NAMALWA (cell line): ENCODE results near the gene SIGLEC12.
"Not testable (repeated sequence)": the region's sequence is repeated elsewhere in the genome, so short reads cannot be mapped to it uniquely, and the experiment has no call there.

Experiments used
- DNase-seq: peaks from one replicate; pipeline ENCODE4 v3.0.0-alpha.2; 2015; ENCODE audit warnings: low spot score

Gene SIGLEC12

GRCh38 chr19:51457351-51458013 is 44.1 kb downstream of the SIGLEC12 start:
- DNase-seq: no peak

- DNase-seq: no peak
Observed at GRCh38 chr19:51456541-51457290, 44.9 kb downstream of the SIGLEC12 start.

DNA sequence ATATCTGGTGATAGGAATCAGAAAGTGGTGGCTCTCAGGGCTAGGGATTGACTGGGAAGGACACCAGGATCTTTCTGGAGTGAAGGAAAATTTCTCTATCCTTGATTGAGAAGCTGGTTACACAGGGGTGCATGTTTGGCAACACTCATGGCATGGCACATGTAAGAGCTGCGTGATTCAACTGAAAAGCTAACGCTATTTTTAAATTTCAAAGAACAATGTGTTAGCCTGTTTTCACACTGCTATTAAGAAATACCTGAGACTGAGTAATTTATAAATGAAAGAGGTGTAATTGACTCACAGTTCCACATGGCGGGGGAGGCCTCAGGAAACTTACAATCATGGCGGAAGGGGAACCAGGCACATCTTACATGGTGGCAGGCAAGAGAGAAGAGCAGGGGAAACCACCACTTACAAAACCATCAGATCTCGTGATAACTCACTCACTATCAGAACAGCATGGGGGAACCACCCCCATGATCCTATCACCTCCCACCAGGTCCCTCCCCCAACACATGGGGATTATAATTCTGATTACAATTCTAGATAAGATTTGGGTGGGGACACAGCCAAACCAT is 50.8 kb downstream of the SIGLEC12 start:
- DNase-seq: no peak

DNA sequence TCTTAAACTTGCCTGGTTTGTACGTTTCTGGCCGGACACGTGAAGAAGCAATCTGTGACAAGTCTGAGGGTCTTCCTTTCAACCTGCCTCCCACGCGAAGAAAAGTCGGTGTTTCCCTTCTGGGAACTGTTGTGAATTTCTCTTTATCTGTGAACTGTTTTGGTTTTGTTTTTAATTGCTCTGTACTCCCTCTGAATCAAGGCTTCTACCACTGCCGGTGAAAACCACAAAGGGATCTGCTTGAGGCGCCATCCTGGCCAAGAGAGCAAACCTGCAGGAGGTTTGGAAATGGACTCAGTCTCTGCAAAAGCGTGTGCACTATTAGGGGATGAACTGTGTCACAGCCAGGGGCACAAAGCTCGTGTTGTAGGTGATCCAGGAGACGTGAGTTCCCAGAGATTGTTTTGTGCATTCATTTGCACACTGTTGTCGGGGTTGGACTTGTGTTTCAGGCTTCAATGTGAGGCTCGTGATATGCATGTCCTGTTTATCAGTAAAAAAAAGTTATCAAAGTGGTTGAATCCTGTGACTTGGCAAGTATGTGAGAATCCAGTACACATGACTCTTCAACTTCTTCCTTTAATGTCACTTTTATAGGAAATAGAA is 53.1 kb downstream of the SIGLEC12 start:
- DNase-seq: no peak

GRCh38 chr19:51448011-51448410 is 53.6 kb downstream of the SIGLEC12 start:
- DNase-seq: no peak

- DNase-seq: not testable (repeated sequence)
Observed at GRCh38 chr19:51447510-51447909, 54.1 kb downstream of the SIGLEC12 start.

DNA sequence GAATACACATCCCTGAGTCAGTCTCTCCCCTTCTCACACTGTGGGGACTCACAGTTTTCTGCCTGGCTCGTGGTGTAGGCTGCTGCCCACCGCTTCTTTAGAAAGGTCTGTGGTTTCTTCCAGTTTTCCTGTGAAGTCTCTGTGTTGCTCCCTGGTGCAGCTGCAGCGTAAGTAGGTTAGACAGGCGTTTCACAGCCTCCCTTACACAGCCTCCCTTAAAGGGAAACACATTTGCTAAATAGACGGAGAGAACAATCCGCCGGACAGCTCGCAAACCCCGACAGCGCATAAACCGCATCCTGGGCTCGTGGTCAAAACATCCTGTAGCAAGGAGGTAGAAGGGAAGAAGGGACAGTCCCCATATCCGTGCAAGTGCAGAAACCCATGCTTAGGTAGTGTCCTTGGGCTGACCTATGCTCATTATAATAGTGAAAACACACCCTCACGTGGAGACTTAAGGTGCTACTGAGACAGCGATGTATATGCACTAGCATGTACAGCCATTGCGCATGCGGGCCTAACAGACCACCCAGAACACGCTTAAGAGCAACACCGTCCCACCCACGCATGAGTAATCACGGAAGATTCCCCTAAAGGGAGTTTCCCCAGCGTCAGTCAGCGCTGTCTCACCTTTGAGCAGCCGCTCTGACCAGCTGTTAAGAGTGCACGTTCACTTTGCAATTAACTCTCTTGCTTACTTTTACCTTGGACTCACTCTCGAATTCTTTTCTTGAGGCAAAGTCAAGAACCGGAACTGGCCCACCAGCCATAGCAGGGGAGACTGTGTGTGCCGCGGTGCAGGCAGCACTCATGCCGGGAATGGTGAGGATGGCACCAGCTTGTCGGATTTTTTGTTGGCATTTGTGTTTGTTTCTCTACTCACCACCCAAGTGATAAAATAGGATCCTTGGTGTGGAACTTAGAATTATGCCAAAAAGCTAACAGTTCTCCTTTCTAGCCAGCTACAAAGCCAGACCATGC is 59.9 kb downstream of the SIGLEC12 start:
- DNase-seq: peak; percentile 60
